ENCODE results near the gene ZNF536.

Gene ZNF536

GRCh38 chr19:30366282-30366681 is 5.9 kb upstream of the ZNF536 start:
- no peak for DNase-seq

- no peak for DNase-seq
These were observed 5.2 kb upstream of the ZNF536 start for GRCh38 chr19:30367006-30367405.

GRCh38 chr19:30367421-30367820 is 4.8 kb upstream of the ZNF536 start:
- no peak for DNase-seq

GRCh38 chr19:30369833-30370232 is 2.4 kb upstream of the ZNF536 start:
- DNase-seq: no peak

GRCh38 chr19:30371161-30371836 is 885 bp upstream of the ZNF536 start:
- no peak for DNase-seq

GRCh38 chr19:30373593-30373992 is 1.4 kb downstream of the ZNF536 start:
- no peak for DNase-seq

- DNase-seq: no peak
These were observed 2.3 kb downstream of the ZNF536 start for GRCh38 chr19:30374539-30374864.

GRCh38 chr19:30374865-30375552 is 2.8 kb downstream of the ZNF536 start:
- DNase-seq: no peak

GRCh38 chr19:30375553-30376031 is 3.4 kb downstream of the ZNF536 start:
- no peak for DNase-seq

- DNase-seq: no peak
These were observed 4.1 kb downstream of the ZNF536 start for GRCh38 chr19:30376272-30376671.

- no peak for DNase-seq
These were observed 4.7 kb downstream of the ZNF536 start for GRCh38 chr19:30376826-30377425.

- no peak for DNase-seq
These were observed 6.5 kb downstream of the ZNF536 start for GRCh38 chr19:30378701-30379100.

- DNase-seq: no peak
These were observed 7.8 kb downstream of the ZNF536 start for GRCh38 chr19:30379841-30380610.

GRCh38 chr19:30381366-30381765 is 9.2 kb downstream of the ZNF536 start:
- no peak for DNase-seq

GRCh38 chr19:30385174-30385573 is 13.0 kb downstream of the ZNF536 start:
- DNase-seq: no peak

GRCh38 chr19:30385666-30386065 is 13.5 kb downstream of the ZNF536 start:
- no peak for DNase-seq

- no peak for DNase-seq
These were observed 14.5 kb downstream of the ZNF536 start for GRCh38 chr19:30386551-30387143.

GRCh38 chr19:30387311-30388115 is 15.3 kb downstream of the ZNF536 start:
- DNase-seq: no peak

- DNase-seq: no peak
These were observed 16.1 kb downstream of the ZNF536 start for GRCh38 chr19:30388327-30388726.

GRCh38 chr19:30388819-30389218 is 16.6 kb downstream of the ZNF536 start:
- DNase-seq: no peak

- DNase-seq: no peak
These were observed 18.3 kb downstream of the ZNF536 start for GRCh38 chr19:30390356-30390988.

- DNase-seq: no peak
These were observed 18.9 kb downstream of the ZNF536 start for GRCh38 chr19:30391052-30391451.
